K562 (cell line): ENCODE measurements around the gene EIF1.

Experiments
- CBX5 ChIP-seq: IDR thresholded peaks from 2 replicates; pipeline ENCODE4 v1.6.1; 2014; ENCODE audit warnings: low read depth, borderline replicate concordance
- CREM ChIP-seq: IDR thresholded peaks from 2 replicates; pipeline ENCODE4 v1.6.1; 2014; ENCODE audit warnings: antibody characterized with exemption, low read depth
- CTCF ChIP-seq, 3 experiments: IDR thresholded peaks in 2 of 3; conservative IDR thresholded peaks in 1 of 3; 2 replicates each; pipeline ENCODE4 v1.5.1; 2011 to 2012; ENCODE audit warnings: low read length in 3 of 3, mild to moderate bottlenecking in 3 of 3, control low read depth in 2 of 3, improper control_type of control experiment in 1 of 3, inconsistent platforms in 1 of 3, low read depth in 1 of 3, mixed read lengths in 1 of 3, moderate library complexity in 1 of 3; ENCODE audit not compliant: insufficient read depth in 2 of 3
- CXXC5 ChIP-seq: fragments of 250-450 bp; sonication (Bioruptor Pico); IDR thresholded peaks from 2 replicates; pipeline ENCODE4 v1.8.0; 2022; ENCODE audit warnings: inconsistent platforms, mild to moderate bottlenecking, moderate library complexity
- FOS ChIP-seq: IDR thresholded peaks from 3 replicates; pipeline ENCODE4 v1.6.1; 2011; ENCODE audit not compliant: insufficient read length; ENCODE audit errors: extremely low read depth
- FOXM1 ChIP-seq, 2 experiments: fragments of 450-650 bp in 1 of 2; sonication (generic) in 1 of 2; formaldehyde crosslinking in 1 of 2; IDR thresholded peaks; 2 replicates each; pipeline versions ENCODE4 v1.6.1 to v1.9.0; 2017 to 2022; ENCODE audit warnings: low read depth in 2 of 2, mild to moderate bottlenecking in 2 of 2, missing genetic modification reagents in 1 of 2, moderate library complexity in 1 of 2
- GATAD2B ChIP-seq: fragments of 450-650 bp; IDR thresholded peaks from 2 replicates; pipeline ENCODE4 v1.6.1; 2017; ENCODE audit warnings: mild to moderate bottlenecking, borderline replicate concordance
- JUND ChIP-seq, 2 experiments: IDR thresholded peaks; 2 replicates in 1 of 2; 3 replicates in 1 of 2; pipeline ENCODE4 v1.6.1; 2011; ENCODE audit warnings: borderline replicate concordance in 2 of 2, low read depth in 2 of 2, low read length in 2 of 2, improper control_type of control experiment in 1 of 2, missing biosample characterization in 1 of 2, missing genetic modification characterization in 1 of 2, missing genetic modification reagents in 1 of 2
- MLLT1 ChIP-seq, 2 experiments: fragments of 450-650 bp; IDR thresholded peaks; 2 replicates each; pipeline ENCODE4 v1.6.1; 2016
- POLR2AphosphoS5 ChIP-seq: IDR thresholded peaks from 2 replicates; pipeline ENCODE4 v1.6.1; 2011; ENCODE audit warnings: mild to moderate bottlenecking, low read depth, low read length, moderate library complexity; ENCODE audit not compliant: control insufficient read depth, insufficient read depth
- PREB ChIP-seq: sonication (generic); formaldehyde crosslinking; IDR thresholded peaks from 2 replicates; pipeline ENCODE4 v1.8.1; 2023; ENCODE audit warnings: mild to moderate bottlenecking, missing genetic modification reagents
- SMARCC2 ChIP-seq: fragments of 450-650 bp; IDR thresholded peaks from 2 replicates; pipeline ENCODE4 v1.6.1; 2017; ENCODE audit warnings: antibody characterized with exemption, moderate library complexity, mild to moderate bottlenecking, low read depth
- SMC3 ChIP-seq: conservative IDR thresholded peaks from 2 replicates; pipeline ENCODE4 v1.6.1; 2011; ENCODE audit warnings: low read depth, low read length, improper control_type of control experiment; ENCODE audit not compliant: insufficient read depth

- TF ChIP-seq CREM (peak; percentile 68), POLR2AphosphoS5 (no peak), FOS (no peak), JUND (IDR thresholded peaks at IDR 0.05; ENCODE audit: borderline replicate concordance, low read depth, low read length) (peak; percentile 43; the same call in 1 of the 2 replicates), JUND (tag; IDR thresholded peaks at IDR 0.05; ENCODE audit: borderline replicate concordance, low read depth, low read length) (peak; percentile 72; the same call in 1 of the 3 replicates), PREB (CRISPR knock-in tag) (no peak), SMC3 (peak; percentile 99), CTCF (IDR thresholded peaks at IDR 0.05 in 2 of 3, conservative IDR thresholded peaks at IDR 0.05 in 1 of 3; ENCODE audit: insufficient read depth in 2 of 3, low read depth in 1 of 3, low read length in 3 of 3) (peak; percentile 93 to 98 (median 97)), SMARCC2 (no peak), MLLT1 (IDR thresholded peaks at IDR 0.05) (no peak), CBX5 (no peak), CXXC5 (CRISPR knock-in tag) (peak; percentile 67), FOXM1 (IDR thresholded peaks at IDR 0.05; ENCODE audit: low read depth) (no peak), FOXM1 (CRISPR knock-in tag; IDR thresholded peaks at IDR 0.05; ENCODE audit: low read depth) (no peak), GATAD2B (no peak)
Measured at GRCh38 chr17:41738077-41738800, 49.6 kb downstream of the EIF1 start.
